ENCODE data around the gene HPSE2.

The HPSE2 gene

DNA sequence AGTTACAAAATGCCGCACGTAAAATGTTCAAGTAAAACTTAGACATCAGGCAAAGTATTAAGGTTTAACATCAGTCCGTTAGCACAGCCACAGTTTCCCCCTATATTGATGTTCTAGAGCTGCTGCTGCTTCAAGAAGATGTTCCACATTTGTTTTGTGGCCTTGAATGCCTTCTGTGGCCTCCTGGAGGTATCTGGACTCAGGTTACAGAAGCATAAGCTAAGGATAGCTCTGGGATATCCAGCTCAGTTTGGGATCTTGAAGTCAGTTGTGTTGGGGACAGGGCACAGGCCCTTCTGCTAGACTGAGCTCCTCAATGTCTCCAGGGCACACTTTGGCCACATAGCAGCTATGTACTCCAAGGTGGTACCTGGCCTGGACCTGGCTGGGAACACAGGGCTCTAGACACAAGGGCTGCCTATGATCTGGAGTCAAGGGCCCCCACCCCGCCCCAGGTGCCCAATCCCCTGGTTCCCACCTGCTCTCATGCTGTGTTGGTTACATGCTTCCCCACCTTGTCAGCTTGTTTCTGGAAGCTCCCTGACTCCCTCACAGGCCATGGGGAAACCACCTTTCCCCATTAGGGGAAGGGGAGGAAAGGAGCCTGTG lies 825.4 kb downstream of the HPSE2 start:
- no peak overlapping the region for H3K27ac ChIP-seq (ENCODE audit: low read depth, low read length)
- H3K79me2 ChIP-seq (ENCODE audit: insufficient read depth, low read length) = no peaks in the 10 kb centered on the region
- no peaks in the 10 kb centered on the region for H3K9me3 ChIP-seq (ENCODE audit: insufficient read depth, low read length)
- no peaks in the 10 kb centered on the region for H3F3A ChIP-seq (ENCODE audit: insufficient read depth)
- no peaks in the 10 kb centered on the region for H3K9me2 ChIP-seq (replicated peaks; ENCODE audit: insufficient read depth, low read length)
- H3K9ac ChIP-seq (ENCODE audit: low read length) = no peak overlapping the region
- no peaks in the 10 kb centered on the region for H3K36me3 ChIP-seq (ENCODE audit: low read length)
- H3K4me3 ChIP-seq (ENCODE audit: insufficient read depth, low read length, poor library complexity, severe bottlenecking) = no peak overlapping the region
- H2AFZ ChIP-seq (ENCODE audit: low read depth, low read length, severe bottlenecking) = no peak overlapping the region
- TF ChIP-seq CTCF (IDR thresholded peaks at IDR 0.05; ENCODE audit: insufficient read depth, low read length, poor library complexity, severe bottlenecking) = no peak
- H3K27me3 ChIP-seq (ENCODE audit: low read length) = no peaks in the 10 kb centered on the region
- no peaks in the 10 kb centered on the region for H4K20me1 ChIP-seq (ENCODE audit: low read depth, low read length)
- no peak overlapping the region for H3K4me2 ChIP-seq (ENCODE audit: low read depth, low read length, poor library complexity, severe bottlenecking)

DNA sequence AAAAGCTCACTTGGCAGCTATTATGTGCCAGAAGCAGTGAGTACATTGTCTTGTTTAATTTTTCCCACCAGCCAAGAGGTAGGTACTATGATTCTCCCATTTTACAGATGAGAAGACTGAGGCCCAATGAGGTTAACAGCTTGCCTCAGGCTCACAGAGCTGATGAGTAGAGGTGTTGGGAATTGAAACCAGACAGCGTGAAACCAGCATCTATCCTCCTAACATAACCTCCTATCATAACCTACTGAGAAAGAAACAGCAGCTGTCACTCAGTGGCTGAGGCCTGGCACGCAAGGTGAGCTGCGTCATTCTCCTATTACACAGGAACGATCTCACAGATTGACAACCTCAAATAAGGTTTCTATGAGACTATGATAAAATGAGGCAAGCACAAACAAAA lies 826.9 kb downstream of the HPSE2 start:
- Histone ChIP-seq H3K4me3 (ENCODE audit: insufficient read depth, low read length, poor library complexity, severe bottlenecking) (no peak overlapping the region), H3K9me3 (ENCODE audit: insufficient read depth, low read length) (no peaks in the 10 kb centered on the region), H3K36me3 (ENCODE audit: low read length) (no peaks in the 10 kb centered on the region), H4K20me1 (ENCODE audit: low read depth, low read length) (no peaks in the 10 kb centered on the region), H3F3A (ENCODE audit: insufficient read depth) (no peaks in the 10 kb centered on the region), H3K27me3 (ENCODE audit: low read length) (no peaks in the 10 kb centered on the region), H3K9me2 (replicated peaks; ENCODE audit: insufficient read depth, low read length) (no peaks in the 10 kb centered on the region), H3K27ac (ENCODE audit: low read depth, low read length) (no peak overlapping the region), H3K79me2 (ENCODE audit: insufficient read depth, low read length) (no peaks in the 10 kb centered on the region), H3K9ac (ENCODE audit: low read length) (no peak overlapping the region), H3K4me2 (ENCODE audit: low read depth, low read length, poor library complexity, severe bottlenecking) (no peak overlapping the region), H2AFZ (ENCODE audit: low read depth, low read length, severe bottlenecking) (no peak overlapping the region)
- no peak for TF ChIP-seq CTCF (IDR thresholded peaks at IDR 0.05; ENCODE audit: insufficient read depth, low read length, poor library complexity, severe bottlenecking)
- no peak for TF ChIP-seq EZH2phosphoT487 (conservative IDR thresholded peaks at IDR 0.05; ENCODE audit: low read length)

GRCh38 chr10:98407744-98408241 lies 827.9 kb downstream of the HPSE2 start:
- TF ChIP-seq CTCF (IDR thresholded peaks at IDR 0.05; ENCODE audit: insufficient read depth, low read length, poor library complexity, severe bottlenecking) (no peak), EZH2phosphoT487 (conservative IDR thresholded peaks at IDR 0.05; ENCODE audit: low read length) (no peak)

More at GRCh38 chr10:98407744-98408241, 827.9 kb downstream of the HPSE2 start:
- H3K27ac ChIP-seq (ENCODE audit: low read depth, low read length) = no peak overlapping the region
- H3K9me2 ChIP-seq (replicated peaks; ENCODE audit: insufficient read depth, low read length) = no peaks in the 10 kb centered on the region
- no peaks in the 10 kb centered on the region for H3F3A ChIP-seq (ENCODE audit: insufficient read depth)
- no peaks in the 10 kb centered on the region for H4K20me1 ChIP-seq (ENCODE audit: low read depth, low read length)
- H3K4me2 ChIP-seq (ENCODE audit: low read depth, low read length, poor library complexity, severe bottlenecking) = no peak overlapping the region
- no peaks in the 10 kb centered on the region for H3K9me3 ChIP-seq (ENCODE audit: insufficient read depth, low read length)
- no peaks in the 10 kb centered on the region for H3K27me3 ChIP-seq (ENCODE audit: low read length)
- H3K79me2 ChIP-seq (ENCODE audit: insufficient read depth, low read length) = no peaks in the 10 kb centered on the region
- H3K4me3 ChIP-seq (ENCODE audit: insufficient read depth, low read length, poor library complexity, severe bottlenecking) = no peak overlapping the region
- H2AFZ ChIP-seq (ENCODE audit: low read depth, low read length, severe bottlenecking) = no peak overlapping the region
- H3K36me3 ChIP-seq (ENCODE audit: low read length) = no peaks in the 10 kb centered on the region
- H3K9ac ChIP-seq (ENCODE audit: low read length) = no peak overlapping the region
